Panc1 (cell line): ENCODE results near the gene OR52H1. TPM values are rescaled to one million over a fixed set of nuclear protein-coding genes. Genes with fewer than 3 reads are reported as not detected.

Source experiments
- ATAC-seq: fragments of 200-7000 bp; cut with Tn5 transposase; 2 replicates; pipeline ENCODE4 v1.9.1; 2020; ENCODE audit warnings: mild to moderate bottlenecking, moderate library complexity
- BruUV-seq: library from RNA; stranded (reverse); fragments of 400-500 nt; replicated peaks from 2 replicates; lab custom pipeline; 2021; lab: Mats Ljungman, UMichigan
- CTCF ChIA-PET: fragments of 300-600 bp; sonication (Branson Sonifier 250); formaldehyde crosslinking; loops from one replicate; lab custom pipeline; 2022; ENCODE audit warnings: antibody characterized with exemption; lab: Charles Lee
- POLR2A ChIA-PET: fragments of 300-600 bp; sonication (Branson Sonifier 250); formaldehyde crosslinking; loops from one replicate; lab custom pipeline; 2022; ENCODE audit warnings: antibody characterized with exemption; lab: Charles Lee
- DNase-seq: peaks from one replicate; pipeline ENCODE4 v3.0.0-alpha.2; 2010; ENCODE audit warnings: low read depth, low spot score
- H3K27ac ChIP-seq: 2 replicates; pipeline ENCODE4 v1.5.1; 2011; ENCODE audit warnings: mild to moderate bottlenecking, low read length, inconsistent platforms
- H3K27me3 ChIP-seq: fragments of 200-500 bp; sonication (Bioruptor generic); 2 replicates; pipeline ENCODE4 v1.6.0; 2014; ENCODE audit warnings: low read length, inconsistent platforms; ENCODE audit not compliant: control insufficient read depth, insufficient read depth
- H3K36me3 ChIP-seq: fragments of 200-500 bp; sonication (Bioruptor generic); 2 replicates; pipeline ENCODE4 v1.5.1; 2014; ENCODE audit warnings: inconsistent platforms, mild to moderate bottlenecking, low read length, moderate library complexity; ENCODE audit not compliant: control insufficient read depth, insufficient read depth
- H3K4me1 ChIP-seq: 2 replicates; pipeline ENCODE4 v1.5.1; 2011; ENCODE audit warnings: inconsistent platforms, mild to moderate bottlenecking, low read length, moderate library complexity; ENCODE audit not compliant: control insufficient read depth, insufficient read depth
- H3K4me3 ChIP-seq, 2 experiments: 2 replicates each; pipeline ENCODE4 v1.5.1; 2011 to 2012; ENCODE audit warnings: low read depth in 2 of 2, low read length in 2 of 2, mild to moderate bottlenecking in 2 of 2, inconsistent platforms in 1 of 2, moderate library complexity in 1 of 2
- H3K9me3 ChIP-seq: fragments of 200-500 bp; sonication (Bioruptor generic); 2 replicates; pipeline ENCODE4 v1.5.1; 2014; ENCODE audit warnings: low read depth, mild to moderate bottlenecking, inconsistent platforms, low read length, moderate library complexity; ENCODE audit not compliant: control insufficient read depth, insufficient read depth
- POLR2AphosphoS5 ChIP-seq: IDR thresholded peaks from 2 replicates; pipeline ENCODE4 v1.6.1; 2012; ENCODE audit warnings: mild to moderate bottlenecking, low read depth, low read length, moderate library complexity
- SIN3A ChIP-seq: IDR thresholded peaks from 2 replicates; pipeline ENCODE4 v1.6.1; 2012; ENCODE audit warnings: low read depth, mild to moderate bottlenecking, low read length, moderate library complexity, borderline replicate concordance; ENCODE audit not compliant: insufficient read depth
- TCF7L2 ChIP-seq: IDR thresholded peaks from 2 replicates; pipeline ENCODE4 v1.6.1; 2011; ENCODE audit warnings: mild to moderate bottlenecking, low read depth, low read length, inconsistent platforms
- in situ Hi-C: cut with HindIII; loops from 2 replicates; pipeline ENCODE4 v1.10.0; 2016; ENCODE audit warnings: low sequenced_read_pairs, low pct_unique_long_range_greater_than_20kb
- intact Hi-C: fragments of 100-400 bp; cut with micrococcal nuclease; formaldehyde crosslinking; loops from one replicate; pipeline ENCODE4 v1.10.0; 2022; ENCODE audit not compliant: unreplicated experiment
- total RNA-seq: library from RNA; stranded (reverse); gene quantifications from one replicate; pipeline ENCODE4 v1.2.1, GENCODE V29; 2021; ENCODE audit not compliant: unreplicated experiment
- TF ChIP-seq, protein P1 (sequence below): fragments of 450-650 bp; IDR thresholded peaks from 2 replicates; pipeline ENCODE4 v1.5.1; 2017; ENCODE audit warnings: mild to moderate bottlenecking
- TF ChIP-seq, protein P2 (sequence below), 2 experiments: IDR thresholded peaks; 2 replicates each; pipeline ENCODE4 v1.6.1; 2011 to 2012; ENCODE audit warnings: low read depth in 2 of 2, control low read depth in 1 of 2, low read length in 1 of 2, mild to moderate bottlenecking in 1 of 2, moderate library complexity in 1 of 2; ENCODE audit not compliant: insufficient read depth in 1 of 2

Gene OR52H1
- total RNA-seq, 1 experiment from 2014 or later, result 0.15 TPM

DNA sequence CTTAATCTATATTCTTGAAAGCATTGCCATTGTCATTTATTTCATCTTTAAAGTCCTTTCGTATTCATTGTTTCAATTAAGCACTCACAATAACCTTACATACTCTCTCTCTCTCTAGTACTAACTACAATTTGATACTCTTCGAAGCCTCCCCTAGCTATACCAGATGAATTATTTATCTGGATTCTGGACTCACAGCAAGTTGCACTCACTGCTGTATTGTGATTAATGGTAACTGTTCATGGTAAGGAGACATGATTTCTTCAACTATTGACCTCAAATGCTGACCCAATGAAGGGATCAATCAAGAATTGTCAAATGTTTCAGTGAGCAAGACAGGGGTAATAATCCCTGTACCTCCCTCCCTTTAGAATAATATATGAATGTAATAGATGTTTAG is 26.3 kb upstream of the OR52H1 start:
- Histone ChIP-seq H3K4me1 (no peaks in the 10 kb centered on the region), H3K27ac (no peak overlapping the region), H3K27me3 (peaks cover 4% of the 10 kb centered on the region; the same call in 1 of the 2 replicates), H3K4me3 (no peak overlapping the region), H3K36me3 (no peaks in the 10 kb centered on the region), H3K9me3 (no peaks in the 10 kb centered on the region)
- TF ChIP-seq TCF7L2 (no peak), SIN3A (no peak), POLR2AphosphoS5 (no peak)
- TF ChIP-seq, protein P1, sequence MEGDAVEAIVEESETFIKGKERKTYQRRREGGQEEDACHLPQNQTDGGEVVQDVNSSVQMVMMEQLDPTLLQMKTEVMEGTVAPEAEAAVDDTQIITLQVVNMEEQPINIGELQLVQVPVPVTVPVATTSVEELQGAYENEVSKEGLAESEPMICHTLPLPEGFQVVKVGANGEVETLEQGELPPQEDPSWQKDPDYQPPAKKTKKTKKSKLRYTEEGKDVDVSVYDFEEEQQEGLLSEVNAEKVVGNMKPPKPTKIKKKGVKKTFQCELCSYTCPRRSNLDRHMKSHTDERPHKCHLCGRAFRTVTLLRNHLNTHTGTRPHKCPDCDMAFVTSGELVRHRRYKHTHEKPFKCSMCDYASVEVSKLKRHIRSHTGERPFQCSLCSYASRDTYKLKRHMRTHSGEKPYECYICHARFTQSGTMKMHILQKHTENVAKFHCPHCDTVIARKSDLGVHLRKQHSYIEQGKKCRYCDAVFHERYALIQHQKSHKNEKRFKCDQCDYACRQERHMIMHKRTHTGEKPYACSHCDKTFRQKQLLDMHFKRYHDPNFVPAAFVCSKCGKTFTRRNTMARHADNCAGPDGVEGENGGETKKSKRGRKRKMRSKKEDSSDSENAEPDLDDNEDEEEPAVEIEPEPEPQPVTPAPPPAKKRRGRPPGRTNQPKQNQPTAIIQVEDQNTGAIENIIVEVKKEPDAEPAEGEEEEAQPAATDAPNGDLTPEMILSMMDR, result no peak
- TF ChIP-seq, protein P2, sequence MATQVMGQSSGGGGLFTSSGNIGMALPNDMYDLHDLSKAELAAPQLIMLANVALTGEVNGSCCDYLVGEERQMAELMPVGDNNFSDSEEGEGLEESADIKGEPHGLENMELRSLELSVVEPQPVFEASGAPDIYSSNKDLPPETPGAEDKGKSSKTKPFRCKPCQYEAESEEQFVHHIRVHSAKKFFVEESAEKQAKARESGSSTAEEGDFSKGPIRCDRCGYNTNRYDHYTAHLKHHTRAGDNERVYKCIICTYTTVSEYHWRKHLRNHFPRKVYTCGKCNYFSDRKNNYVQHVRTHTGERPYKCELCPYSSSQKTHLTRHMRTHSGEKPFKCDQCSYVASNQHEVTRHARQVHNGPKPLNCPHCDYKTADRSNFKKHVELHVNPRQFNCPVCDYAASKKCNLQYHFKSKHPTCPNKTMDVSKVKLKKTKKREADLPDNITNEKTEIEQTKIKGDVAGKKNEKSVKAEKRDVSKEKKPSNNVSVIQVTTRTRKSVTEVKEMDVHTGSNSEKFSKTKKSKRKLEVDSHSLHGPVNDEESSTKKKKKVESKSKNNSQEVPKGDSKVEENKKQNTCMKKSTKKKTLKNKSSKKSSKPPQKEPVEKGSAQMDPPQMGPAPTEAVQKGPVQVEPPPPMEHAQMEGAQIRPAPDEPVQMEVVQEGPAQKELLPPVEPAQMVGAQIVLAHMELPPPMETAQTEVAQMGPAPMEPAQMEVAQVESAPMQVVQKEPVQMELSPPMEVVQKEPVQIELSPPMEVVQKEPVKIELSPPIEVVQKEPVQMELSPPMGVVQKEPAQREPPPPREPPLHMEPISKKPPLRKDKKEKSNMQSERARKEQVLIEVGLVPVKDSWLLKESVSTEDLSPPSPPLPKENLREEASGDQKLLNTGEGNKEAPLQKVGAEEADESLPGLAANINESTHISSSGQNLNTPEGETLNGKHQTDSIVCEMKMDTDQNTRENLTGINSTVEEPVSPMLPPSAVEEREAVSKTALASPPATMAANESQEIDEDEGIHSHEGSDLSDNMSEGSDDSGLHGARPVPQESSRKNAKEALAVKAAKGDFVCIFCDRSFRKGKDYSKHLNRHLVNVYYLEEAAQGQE (IDR thresholded peaks at IDR 0.05; ENCODE audit: insufficient read depth in 1 of 2, low read depth in 2 of 2, low read length in 1 of 2), result no peak
- intact Hi-C loops, result no loop called here
- ATAC-seq, result no peak
- DNase-seq, result no peak
- in situ Hi-C loops, result no loop called here
- POLR2A ChIA-PET, result no interaction called here
- CTCF ChIA-PET, result interaction anchor here (0.6 kb wide), 1 partner anchor 870 kb away, joined by 4 read pairs; no protein-coding TSS in a partner anchor
- no TSS peak for BruUV-seq

DNA sequence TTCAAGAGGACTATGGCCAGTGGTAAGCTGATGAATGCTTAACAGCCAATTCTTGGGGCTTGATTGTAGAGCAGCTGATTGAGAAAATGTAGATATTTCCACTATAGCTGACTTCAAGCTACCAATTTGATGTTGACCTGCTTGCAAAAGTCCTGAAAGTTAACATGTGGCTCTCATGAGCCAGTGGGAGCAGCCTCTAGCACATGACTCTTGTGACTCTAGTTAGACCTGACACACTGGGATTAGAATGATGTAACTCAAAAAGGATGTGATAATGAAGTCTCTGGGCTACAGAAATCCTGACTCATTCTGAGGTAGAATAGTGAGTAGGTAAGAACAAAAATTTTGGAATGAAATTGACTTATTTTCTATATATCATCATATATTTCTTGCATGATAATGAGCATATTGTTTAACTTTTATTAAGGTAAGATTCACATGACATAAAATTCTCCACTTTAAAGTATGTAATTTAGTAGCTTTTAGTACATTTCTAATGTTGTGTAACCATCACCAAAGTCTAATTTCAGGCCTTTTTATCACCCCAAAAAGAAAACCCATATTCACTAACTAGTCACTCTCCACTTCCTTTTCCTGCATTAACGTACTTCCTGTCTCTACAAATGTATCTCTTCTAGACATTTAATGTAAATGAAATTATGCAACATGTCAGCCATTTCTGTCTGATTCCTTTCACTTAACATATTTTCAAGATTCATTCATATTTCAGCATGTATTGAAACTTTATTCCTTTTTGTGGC is 16.1 kb upstream of the OR52H1 start:
- Histone ChIP-seq H3K4me3 (no peak overlapping the region), H3K36me3 (no peaks in the 10 kb centered on the region), H3K9me3 (no peaks in the 10 kb centered on the region), H3K27me3 (no peaks in the 10 kb centered on the region), H3K4me1 (no peaks in the 10 kb centered on the region), H3K27ac (no peak overlapping the region)
- no peak for DNase-seq
- intact Hi-C loops, result no loop called here
- in situ Hi-C loops, result no loop called here
- no peak for ATAC-seq
- BruUV-seq, result no TSS peak
- TF ChIP-seq, protein P1, result no peak
- TF ChIP-seq SIN3A (no peak), POLR2AphosphoS5 (no peak), TCF7L2 (no peak)
- TF ChIP-seq, protein P2 (IDR thresholded peaks at IDR 0.05; ENCODE audit: insufficient read depth in 1 of 2, low read depth in 2 of 2, low read length in 1 of 2), result no peak
- CTCF ChIA-PET, result no interaction called here
- POLR2A ChIA-PET, result no interaction called here
